Thoracic aorta (tissue), 2 donors: Measurements from ENCODE around the gene COX7A2. TPM values are rescaled to one million over a fixed set of nuclear protein-coding genes. Genes with fewer than 3 reads are reported as not detected.

ENCODE experiments used
- ATAC-seq: fragments of 150-250 bp; one replicate; pipeline ENCODE4 v1.8.0; 2017; ENCODE audit warnings: low read depth; ENCODE audit not compliant: insufficient number of reproducible peaks, low FRiP score
- DNase-seq: peaks from one replicate; pipeline ENCODE4 v3.0.0-alpha.2; 2020; ENCODE audit warnings: low spot score
- H3K27ac ChIP-seq, 2 donors: fragments of 200-600 bp; sonication (generic); 1 replicate in 1 of 2; 2 replicates in 1 of 2; pipeline ENCODE4 v1.5.1; 2016; ENCODE audit warnings: mild to moderate bottlenecking in 2 of 2, moderate library complexity in 2 of 2
- H3K27me3 ChIP-seq: fragments of 200-600 bp; sonication (generic); replicated peaks from 2 replicates; pipeline ENCODE4 v1.6.0; 2016; ENCODE audit warnings: mild to moderate bottlenecking; ENCODE audit not compliant: insufficient read depth
- H3K36me3 ChIP-seq: fragments of 200-600 bp; sonication (generic); one replicate; pipeline ENCODE4 v1.5.1; 2016
- H3K4me1 ChIP-seq, 2 donors: fragments of 200-600 bp; sonication (generic); 1 replicate in 1 of 2; 2 replicates in 1 of 2; pipeline versions ENCODE4 v1.5.1 to v1.6.0; 2016; ENCODE audit warnings: low read depth in 2 of 2, mild to moderate bottlenecking in 1 of 2; ENCODE audit not compliant: control insufficient read depth in 1 of 2
- H3K4me3 ChIP-seq: fragments of 200-600 bp; sonication (generic); 2 replicates; pipeline ENCODE4 v1.5.1; 2016; ENCODE audit warnings: mild to moderate bottlenecking
- H3K9me3 ChIP-seq: fragments of 200-600 bp; sonication (generic); 2 replicates; pipeline ENCODE4 v1.5.1; 2016
- total RNA-seq, 2 donors: library from RNA; depleted of rRNA; stranded (reverse); fragments of >200 nt; gene quantifications; one replicate each; pipeline versions ENCODE4 v1.1.0 to v1.2.3, GENCODE V29; 2016
- TF ChIP-seq, protein P1 (sequence below): fragments of 200-600 bp; sonication (generic); IDR thresholded peaks from one replicate; pipeline ENCODE4 v1.5.1; 2019; ENCODE audit warnings: antibody characterized with exemption

COX7A2 gene
- total RNA-seq, 2 donors from 2014 or later = 101 to 643 TPM

DNA sequence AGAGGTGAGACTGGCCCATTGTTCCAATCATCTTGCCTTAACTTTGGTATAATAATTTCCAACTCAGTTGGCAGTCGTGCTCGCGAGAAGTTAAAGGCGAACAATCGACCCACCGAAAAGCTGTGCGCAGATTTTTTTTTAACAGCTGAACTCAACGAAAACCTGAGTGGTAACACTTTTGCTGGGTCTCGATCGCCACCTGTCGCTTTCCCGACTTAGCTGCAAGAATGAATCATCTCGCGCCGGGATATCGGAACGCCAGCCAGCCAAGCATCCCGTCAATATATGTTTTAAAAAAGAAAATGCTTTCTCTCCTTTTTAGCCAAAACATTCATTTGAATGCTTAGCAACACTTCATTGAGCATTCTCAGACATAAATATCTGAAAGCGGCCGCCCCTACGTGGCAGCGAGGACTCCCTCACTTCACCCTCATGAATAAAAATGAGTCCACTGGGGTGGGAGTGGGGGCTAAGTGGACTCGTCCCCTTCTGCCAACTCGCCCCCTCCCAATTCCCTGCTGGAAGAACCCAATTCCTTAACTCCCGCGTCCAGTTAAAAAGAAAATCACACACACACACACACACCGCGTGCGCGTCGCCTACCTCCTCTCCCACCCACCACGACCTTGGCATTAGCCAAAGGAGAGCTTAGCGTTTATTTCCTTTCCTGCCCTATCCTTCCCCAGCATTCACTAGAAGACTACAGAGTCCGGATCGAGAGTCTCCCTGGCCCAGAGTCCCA is 39.2 kb downstream of the COX7A2 start:
- Histone ChIP-seq H3K4me1 (peaks cover 14 to 34% of the 10 kb centered on the region in 2 donors), H3K36me3 (no peaks in the 10 kb centered on the region), H3K9me3 (no peaks in the 10 kb centered on the region), H3K27ac (peak overlapping the region; percentile 74 to 80), H3K27me3 (no peaks in the 10 kb centered on the region), H3K4me3 (peak overlapping the region; percentile 85)
- no peak for DNase-seq
- TF ChIP-seq, protein P1, sequence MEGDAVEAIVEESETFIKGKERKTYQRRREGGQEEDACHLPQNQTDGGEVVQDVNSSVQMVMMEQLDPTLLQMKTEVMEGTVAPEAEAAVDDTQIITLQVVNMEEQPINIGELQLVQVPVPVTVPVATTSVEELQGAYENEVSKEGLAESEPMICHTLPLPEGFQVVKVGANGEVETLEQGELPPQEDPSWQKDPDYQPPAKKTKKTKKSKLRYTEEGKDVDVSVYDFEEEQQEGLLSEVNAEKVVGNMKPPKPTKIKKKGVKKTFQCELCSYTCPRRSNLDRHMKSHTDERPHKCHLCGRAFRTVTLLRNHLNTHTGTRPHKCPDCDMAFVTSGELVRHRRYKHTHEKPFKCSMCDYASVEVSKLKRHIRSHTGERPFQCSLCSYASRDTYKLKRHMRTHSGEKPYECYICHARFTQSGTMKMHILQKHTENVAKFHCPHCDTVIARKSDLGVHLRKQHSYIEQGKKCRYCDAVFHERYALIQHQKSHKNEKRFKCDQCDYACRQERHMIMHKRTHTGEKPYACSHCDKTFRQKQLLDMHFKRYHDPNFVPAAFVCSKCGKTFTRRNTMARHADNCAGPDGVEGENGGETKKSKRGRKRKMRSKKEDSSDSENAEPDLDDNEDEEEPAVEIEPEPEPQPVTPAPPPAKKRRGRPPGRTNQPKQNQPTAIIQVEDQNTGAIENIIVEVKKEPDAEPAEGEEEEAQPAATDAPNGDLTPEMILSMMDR = peak; percentile 61
- peak; percentile 35 for ATAC-seq

GRCh38 chr6:75203721-75204120 is 39.9 kb downstream of the COX7A2 start:
- H3K27ac ChIP-seq = peak overlapping the region; percentile 30 to 31
- H3K36me3 ChIP-seq = no peaks in the 10 kb centered on the region

DNA sequence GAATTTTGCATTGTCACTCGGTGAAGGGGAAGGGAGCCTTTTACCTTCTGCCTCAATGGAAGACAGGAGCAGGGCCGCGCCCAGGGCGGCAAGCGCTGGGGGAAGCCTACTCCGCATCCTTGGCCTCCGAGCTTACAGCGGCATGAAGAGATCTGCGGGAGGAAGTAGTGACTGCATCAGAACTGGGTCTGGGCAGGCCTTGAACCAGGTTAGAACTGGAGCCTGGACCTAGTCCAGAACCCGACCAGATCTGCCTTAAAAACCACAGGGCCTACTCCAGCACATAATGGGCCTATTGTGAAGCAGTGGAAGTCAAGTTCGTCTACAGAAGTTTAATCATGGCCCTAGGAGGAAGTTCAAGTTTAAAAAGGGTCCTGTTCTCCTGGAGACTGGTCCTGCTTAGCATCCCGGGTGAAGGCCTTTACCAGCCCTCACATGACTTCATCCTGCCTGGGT is 40.9 kb downstream of the COX7A2 start:
- TF ChIP-seq, protein P1 = no peak

More at GRCh38 chr6:75203721-75204120, 39.9 kb downstream of the COX7A2 start:
- no peak for ATAC-seq
- no peaks in the 10 kb centered on the region for H3K9me3 ChIP-seq
- H3K4me3 ChIP-seq = peak overlapping the region; percentile 85
- TF ChIP-seq, protein P1 = no peak
- peaks cover 14 to 34% of the 10 kb centered on the region in 2 donors for H3K4me1 ChIP-seq
- DNase-seq = no peak
- H3K27me3 ChIP-seq = no peaks in the 10 kb centered on the region

DNA sequence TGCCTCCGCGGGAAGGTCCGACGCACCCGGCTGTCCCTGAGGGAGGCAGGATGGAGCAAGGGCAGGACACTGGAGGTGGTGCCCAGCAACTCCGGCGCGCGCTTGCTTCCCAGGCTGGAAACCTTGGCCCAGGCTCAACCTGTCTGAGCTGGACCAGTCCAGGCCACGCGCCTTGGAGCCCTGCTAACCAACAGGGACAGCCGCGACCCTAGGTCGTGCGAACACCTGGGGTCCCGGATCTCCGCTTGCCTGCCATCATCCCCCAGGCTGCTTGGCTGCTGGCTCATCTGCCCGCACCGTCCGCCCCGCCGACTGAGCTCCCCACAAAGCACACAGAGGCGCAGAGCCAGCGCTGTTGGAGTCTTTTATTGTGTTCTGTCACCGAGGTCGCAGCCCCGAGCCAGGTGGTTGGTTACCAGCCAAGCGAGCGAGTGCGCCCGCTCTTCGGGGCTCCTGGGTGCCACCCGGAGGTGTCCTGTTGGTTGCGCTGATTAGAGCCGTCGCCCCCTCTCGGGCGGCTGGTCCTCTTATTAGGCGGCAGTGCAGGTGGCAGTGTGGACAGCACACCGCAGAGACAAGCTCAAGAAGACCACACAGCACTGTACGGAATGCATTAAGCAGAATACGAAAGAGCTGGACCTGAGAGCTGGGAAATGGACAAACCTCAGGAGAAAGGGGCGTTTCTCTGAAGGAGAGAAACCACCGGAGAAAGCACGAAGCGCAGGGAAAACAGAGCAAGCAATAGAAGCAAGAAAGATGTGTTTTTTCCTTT is 41.5 kb downstream of the COX7A2 start:
- TF ChIP-seq, protein P1 = no peak
- H3K27ac ChIP-seq = peak overlapping the region; percentile 52 to 67
- DNase-seq (no peak), ATAC-seq (no peak)
- H3K36me3 ChIP-seq = no peaks in the 10 kb centered on the region
- H3K9me3 ChIP-seq = no peaks in the 10 kb centered on the region
- H3K4me1 ChIP-seq = peaks cover 14 to 34% of the 10 kb centered on the region in 2 donors
- peak overlapping the region; percentile 71 for H3K4me3 ChIP-seq
- no peaks in the 10 kb centered on the region for H3K27me3 ChIP-seq

More for the DNA sequence above, 40.9 kb downstream of the COX7A2 start:
- DNase-seq (no peak), ATAC-seq (no peak)
- Histone ChIP-seq H3K36me3 (no peaks in the 10 kb centered on the region), H3K4me3 (peak overlapping the region; percentile 71), H3K9me3 (no peaks in the 10 kb centered on the region), H3K27me3 (no peaks in the 10 kb centered on the region), H3K27ac (peak overlapping the region; percentile 30 to 67), H3K4me1 (peaks cover 14 to 34% of the 10 kb centered on the region in 2 donors)

DNA sequence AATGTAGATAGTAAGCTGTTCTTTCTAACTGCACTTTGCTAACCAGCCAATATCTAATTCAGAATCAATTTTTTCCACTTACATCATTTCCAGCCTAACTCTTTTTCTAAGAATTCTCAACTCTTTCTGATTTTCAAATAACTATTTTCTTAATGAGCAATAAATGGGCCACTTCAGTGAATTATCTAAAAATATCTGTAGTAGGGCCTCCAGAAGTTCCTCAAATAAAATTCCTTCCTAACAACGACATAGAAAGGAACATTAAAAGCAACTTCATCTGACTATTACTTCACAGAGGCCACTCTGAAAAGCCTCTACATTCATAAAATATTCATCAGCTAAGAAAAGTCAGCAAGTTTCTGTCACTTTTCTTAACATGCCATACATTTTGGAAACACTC is 42.6 kb downstream of the COX7A2 start:
- ATAC-seq (no peak), DNase-seq (no peak)
- no peak overlapping the region for H3K4me3 ChIP-seq
- H3K27me3 ChIP-seq = no peaks in the 10 kb centered on the region
- peaks cover 14 to 34% of the 10 kb centered on the region in 2 donors for H3K4me1 ChIP-seq
- H3K36me3 ChIP-seq = no peaks in the 10 kb centered on the region
- no peaks in the 10 kb centered on the region for H3K9me3 ChIP-seq
- peak overlapping the region; percentile 47 to 67 for H3K27ac ChIP-seq
- TF ChIP-seq, protein P1 = no peak
